HCT116 (cell line): ENCODE data around the gene EZH2.

Experiments used
- CTCF ChIP-seq, 3 experiments: fragments of 200-600 bp in 1 of 3; sonication (generic) in 1 of 3; IDR thresholded peaks in 2 of 3; conservative IDR thresholded peaks in 1 of 3; 2 replicates each; pipeline ENCODE4 v1.5.1; 2012 to 2017; ENCODE audit warnings: low read depth in 2 of 3, low read length in 2 of 3, antibody characterized with exemption in 1 of 3, borderline replicate concordance in 1 of 3, control low read depth in 1 of 3, mild to moderate bottlenecking in 1 of 3, mixed read lengths in 1 of 3, mixed run types in 1 of 3, moderate library complexity in 1 of 3; ENCODE audit not compliant: insufficient read depth in 1 of 3
- EZH2phosphoT487 ChIP-seq: fragments of 200-600 bp; IDR thresholded peaks from 2 replicates; pipeline ENCODE4 v1.6.1; 2018; ENCODE audit warnings: antibody characterized with exemption, borderline replicate concordance
- MAX ChIP-seq: IDR thresholded peaks from 2 replicates; pipeline ENCODE4 v1.6.1; 2012
- YY1 ChIP-seq: IDR thresholded peaks from 2 replicates; pipeline ENCODE4 v1.6.1; 2011; ENCODE audit warnings: low read length, low read depth, moderate library complexity, mild to moderate bottlenecking; ENCODE audit not compliant: insufficient replicate concordance; ENCODE audit errors: extremely low read depth

DNA sequence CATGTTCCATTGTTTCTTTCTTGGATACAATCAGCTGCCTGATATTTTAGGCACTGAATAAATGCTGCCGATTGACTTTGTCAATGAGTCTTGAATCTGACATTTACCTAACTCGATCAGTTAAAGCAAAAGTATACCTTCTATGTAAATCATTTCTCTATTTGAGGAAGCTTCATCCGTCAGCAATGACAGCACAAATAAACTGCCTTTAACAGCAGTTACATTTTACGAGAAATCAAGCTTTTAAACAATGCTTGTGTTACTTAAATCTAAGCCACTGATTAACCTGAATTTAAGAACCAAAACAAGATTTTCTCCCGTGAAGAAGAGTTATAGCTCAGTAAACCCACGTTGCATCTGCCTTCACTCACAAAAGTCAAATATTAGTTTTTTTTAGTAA is 114.1 kb downstream of the EZH2 start:
- TF ChIP-seq EZH2phosphoT487: no peak
- no peak for TF ChIP-seq YY1
- no peak for TF ChIP-seq CTCF (IDR thresholded peaks at IDR 0.05 in 2 of 3, conservative IDR thresholded peaks at IDR 0.05 in 1 of 3; ENCODE audit: borderline replicate concordance in 1 of 3, insufficient read depth in 1 of 3, low read depth in 2 of 3, low read length in 2 of 3)
- TF ChIP-seq MAX: no peak
